H1 (cell line): ENCODE data around the gene TFCP2. TPM values are rescaled to one million over a fixed set of nuclear protein-coding genes. Genes with fewer than 3 reads are reported as not detected.

Source experiments
- CTCF ChIA-PET: fragments of 300-600 bp; sonication (Branson Sonifier 250); formaldehyde crosslinking; loops from one replicate; lab custom pipeline; 2021; ENCODE audit not compliant: partially characterized antibody; lab: Charles Lee
- POLR2A ChIA-PET: fragments of 300-600 bp; sonication (Branson Sonifier 250); formaldehyde crosslinking; loops from one replicate; lab custom pipeline; 2021; ENCODE audit warnings: inconsistent platforms; ENCODE audit not compliant: partially characterized antibody; lab: Charles Lee
- DNase-seq, 2 experiments: peaks; one replicate each; pipeline versions ENCODE4 v3.0.0 to v3.0.0-alpha.2; 2010 to 2022; ENCODE audit warnings: low spot score in 2 of 2, low read depth in 1 of 2, mixed read lengths in 1 of 2
- FAIRE-seq: peaks from 2 replicates; lab custom pipeline; 2011; peaks lifted over from hg19 to GRCh38; lab: Jason Lieb, UNC
- H2AFZ ChIP-seq: 2 replicates; pipeline ENCODE4 v1.8.1; 2012; ENCODE audit warnings: low read length, inconsistent platforms
- H2AK5ac ChIP-seq: 2 replicates; pipeline ENCODE4 v1.6.1; 2013; ENCODE audit warnings: low read depth, low read length
- H2BK120ac ChIP-seq: replicated peaks from 2 replicates; pipeline ENCODE3; 2013; ENCODE audit warnings: low read depth, low read length, inconsistent platforms
- H2BK12ac ChIP-seq: 2 replicates; pipeline ENCODE4 v1.6.1; 2013; ENCODE audit warnings: low read depth, low read length
- H2BK15ac ChIP-seq: 2 replicates; pipeline ENCODE4 v1.6.1; 2013; ENCODE audit warnings: low read length
- H2BK20ac ChIP-seq: 2 replicates; pipeline ENCODE4 v1.6.1; 2013; ENCODE audit warnings: low read length
- H2BK5ac ChIP-seq: 2 replicates; pipeline ENCODE4 v1.6.1; 2013; ENCODE audit warnings: low read depth, low read length
- H3K14ac ChIP-seq: 2 replicates; pipeline ENCODE4 v1.6.1; 2013; ENCODE audit warnings: inconsistent platforms; ENCODE audit not compliant: insufficient read length
- H3K18ac ChIP-seq: 2 replicates; pipeline ENCODE4 v1.6.1; 2013; ENCODE audit warnings: low read length; ENCODE audit errors: extremely low read depth
- H3K23ac ChIP-seq: 2 replicates; pipeline ENCODE4 v1.6.1; 2013; ENCODE audit warnings: inconsistent platforms; ENCODE audit not compliant: insufficient read length
- H3K23me2 ChIP-seq: 2 replicates; pipeline ENCODE4 v1.6.1; 2013; ENCODE audit warnings: low read depth, low read length
- H3K27ac ChIP-seq: 2 replicates; pipeline ENCODE4 v1.6.1; 2011; ENCODE audit warnings: low read depth, low read length, inconsistent platforms
- H3K27me3 ChIP-seq, 4 experiments: replicated peaks in 1 of 4; 1 replicate in 1 of 4; 2 replicates in 3 of 4; pipeline versions ENCODE4 v1.6.1 to v1.8.1; 2011 to 2013; ENCODE audit warnings: low read length in 3 of 4, mild to moderate bottlenecking in 3 of 4, inconsistent platforms in 2 of 4, mixed read lengths in 2 of 4, moderate library complexity in 1 of 4; ENCODE audit not compliant: control insufficient read depth in 3 of 4, insufficient read depth in 3 of 4; ENCODE audit errors: extremely low read depth in 1 of 4
- H3K36me3 ChIP-seq, 4 experiments: 2 replicates each; pipeline versions ENCODE4 v1.6.1 to v1.8.1; 2011 to 2013; ENCODE audit warnings: mild to moderate bottlenecking in 4 of 4, low read length in 3 of 4, moderate library complexity in 2 of 4, control low read depth in 1 of 4, inconsistent platforms in 1 of 4; ENCODE audit not compliant: insufficient read depth in 4 of 4, control insufficient read depth in 2 of 4
- H3K4ac ChIP-seq: replicated peaks from 2 replicates; pipeline ENCODE3; 2013; ENCODE audit warnings: low read length, low read depth, mixed read lengths, inconsistent platforms; ENCODE audit not compliant: insufficient read length
- H3K4me1 ChIP-seq, 4 experiments: replicated peaks in 1 of 4; 1 replicate in 1 of 4; 2 replicates in 3 of 4; pipeline versions ENCODE4 v1.6.1 to v1.8.1; 2011 to 2013; ENCODE audit warnings: low read length in 3 of 4, inconsistent platforms in 2 of 4, mixed read lengths in 1 of 4; ENCODE audit not compliant: insufficient read depth in 4 of 4, control insufficient read depth in 3 of 4
- H3K4me2 ChIP-seq, 2 experiments: 2 replicates each; pipeline versions ENCODE4 v1.6.1 to v1.8.1; 2011 to 2013; ENCODE audit warnings: low read depth in 2 of 2, low read length in 2 of 2, control low read depth in 1 of 2, inconsistent platforms in 1 of 2, mild to moderate bottlenecking in 1 of 2; ENCODE audit not compliant: insufficient read depth in 1 of 2
- H3K4me3 ChIP-seq, 4 experiments: fragments of 200-600, 300-600 bp in 1 of 4; sonication (generic), shearing (Covaris generic), sonication (Bioruptor Twin) in 1 of 4; 2 replicates each; pipeline versions ENCODE4 v1.5.1 to v1.8.1; 2011 to 2016; ENCODE audit warnings: low read length in 4 of 4, low read depth in 3 of 4, control low read depth in 2 of 4, inconsistent platforms in 2 of 4, mild to moderate bottlenecking in 2 of 4, mixed read lengths in 1 of 4, moderate library complexity in 1 of 4; ENCODE audit not compliant: insufficient read depth in 2 of 4; ENCODE audit errors: extremely low read depth in 1 of 4
- H3K56ac ChIP-seq: replicated peaks from 2 replicates; pipeline ENCODE3; 2013; ENCODE audit warnings: low read depth, mild to moderate bottlenecking, mixed read lengths, low read length, inconsistent platforms; ENCODE audit not compliant: insufficient read length
- H3K79me1 ChIP-seq: 2 replicates; pipeline ENCODE4 v1.6.1; 2013; ENCODE audit warnings: low read depth, low read length, control low read depth
- H3K79me2 ChIP-seq, 2 experiments: 2 replicates each; pipeline versions ENCODE4 v1.6.1 to v1.8.1; 2012 to 2013; ENCODE audit warnings: low read length in 2 of 2, mild to moderate bottlenecking in 2 of 2, inconsistent platforms in 1 of 2; ENCODE audit not compliant: insufficient read depth in 2 of 2, control insufficient read depth in 1 of 2
- H3K9ac ChIP-seq, 4 experiments: replicated peaks in 1 of 4; 1 replicate in 1 of 4; 2 replicates in 3 of 4; pipeline versions ENCODE4 v1.6.1 to v1.8.1; 2011 to 2013; ENCODE audit warnings: low read depth in 3 of 4, low read length in 3 of 4, control low read depth in 2 of 4, mild to moderate bottlenecking in 2 of 4, moderate library complexity in 2 of 4, inconsistent platforms in 1 of 4; ENCODE audit errors: extremely low read depth in 1 of 4
- H3K9me3 ChIP-seq, 2 experiments: 2 replicates each; pipeline versions ENCODE4 v1.6.1 to v1.8.1; 2012 to 2013; ENCODE audit warnings: mild to moderate bottlenecking in 2 of 2, moderate library complexity in 2 of 2, control low read depth in 1 of 2, inconsistent platforms in 1 of 2, low read depth in 1 of 2, low read length in 1 of 2, mixed read lengths in 1 of 2; ENCODE audit not compliant: insufficient read depth in 2 of 2
- H4K20me1 ChIP-seq, 2 experiments: replicated peaks in 1 of 2; 2 replicates each; pipeline versions ENCODE3 to v1.8.1; 2011 to 2013; ENCODE audit warnings: inconsistent platforms in 2 of 2, low read length in 2 of 2, mild to moderate bottlenecking in 1 of 2; ENCODE audit not compliant: insufficient read depth in 2 of 2, control insufficient read depth in 1 of 2
- H4K5ac ChIP-seq: 2 replicates; pipeline ENCODE4 v1.6.1; 2013; ENCODE audit warnings: low read length, low read depth, mixed read lengths, inconsistent platforms; ENCODE audit not compliant: insufficient read length
- H4K8ac ChIP-seq: 2 replicates; pipeline ENCODE4 v1.8.0; 2013; ENCODE audit warnings: mild to moderate bottlenecking, moderate library complexity, low read length, inconsistent platforms; ENCODE audit not compliant: insufficient read depth; ENCODE audit errors: extremely low read depth
- H4K91ac ChIP-seq: replicated peaks from 2 replicates; pipeline ENCODE3; 2013; ENCODE audit warnings: low read length, mixed read lengths, inconsistent platforms; ENCODE audit not compliant: insufficient read length
- BACH1 ChIP-seq: IDR thresholded peaks from 2 replicates; pipeline ENCODE4 v1.6.1; 2012; ENCODE audit warnings: low read length, improper control_type of control experiment
- CREB1 ChIP-seq: IDR thresholded peaks from 2 replicates; pipeline ENCODE4 v1.6.1; 2012; ENCODE audit warnings: inconsistent platforms
- EP300 ChIP-seq, 2 experiments: IDR thresholded peaks; 1 replicate in 1 of 2; 2 replicates in 1 of 2; pipeline ENCODE4 v1.6.1; 2011 to 2012; ENCODE audit warnings: low read depth in 2 of 2, low read length in 2 of 2, mild to moderate bottlenecking in 2 of 2, borderline replicate concordance in 1 of 2, inconsistent platforms in 1 of 2, moderate library complexity in 1 of 2
- NANOG ChIP-seq: IDR thresholded peaks from 2 replicates; pipeline ENCODE4 v1.6.1; 2011; ENCODE audit warnings: low read length, low read depth, mild to moderate bottlenecking, inconsistent platforms; ENCODE audit not compliant: insufficient read depth, poor library complexity, severe bottlenecking
- NRF1 ChIP-seq: IDR thresholded peaks from 2 replicates; pipeline ENCODE4 v1.6.1; 2011; ENCODE audit warnings: mild to moderate bottlenecking, low read depth, low read length, improper control_type of control experiment
- TBP ChIP-seq: IDR thresholded peaks from 2 replicates; pipeline ENCODE4 v1.6.1; 2011; ENCODE audit warnings: low read depth, low read length, improper control_type of control experiment
- ZNF274 ChIP-seq: IDR thresholded peaks from 2 replicates; pipeline ENCODE4 v1.7.0; 2012; ENCODE audit warnings: low read length, borderline replicate concordance; ENCODE audit errors: extremely low read depth
- WGBS, 2 experiments: shearing (Covaris generic) in 1 of 2; methylation state at CpG; one replicate each; pipeline versions ENCODE4 v1.1.6 to v1.1.7; 2013 to 2015; ENCODE audit warnings: low lambda C conversion rate in 2 of 2, mixed read lengths in 2 of 2, inconsistent platforms in 1 of 2, low coverage in 1 of 2, missing lambda C conversion rate in 1 of 2; ENCODE audit not compliant: insufficient replicate concordance in 2 of 2, insufficient coverage in 1 of 2, insufficient read length in 1 of 2; ENCODE audit errors: extremely low coverage in 1 of 2, missing lambda C conversion rate in 1 of 2; 5-methylcytosine and 5-hydroxymethylcytosine counted together
- polyA plus RNA-seq, 7 experiments: library from polyadenylated mRNA; depleted of rRNA in 3 of 7; stranded (reverse) in 5 of 7; unstranded in 2 of 7; fragments of >200 nt in 5 of 7; fragments of 200-250 nt in 2 of 7; gene quantifications; 1 replicate in 5 of 7; 2 replicates in 1 of 7; 4 replicates in 1 of 7; pipeline versions ENCODE4 v1.2.1 to v1.2.3, GENCODE V29; 2011 to 2013; ENCODE audit warnings: missing spikeins in 2 of 7, mixed read lengths in 2 of 7
- total RNA-seq: library from RNA; stranded (reverse); fragmentation: NEBNext Ultra II Directional; extraction: Animal tissue kit (Norgen Biotek cat#: 25700); gene quantifications from 2 replicates; pipeline ENCODE4 v1.2.1, GENCODE V29; 2021

Gene TFCP2
- total and polyA plus RNA-seq, 2 of the 8 experiments (the other 6 are each of a cell fraction or from before 2014, with no cell fraction given), result 19.8 to 49.2 TPM

GRCh38 chr12:51214895-51215294, 42.0 kb upstream of the TFCP2 start:
- Histone ChIP-seq H2AFZ (no peak overlapping the region), H3K4me1 (peaks cover 0 to 10% (median 7%) of the 10 kb centered on the region in 4 experiments; a peak in 5 of 7 replicates), H4K91ac (no peak overlapping the region), H3K23ac (no peak overlapping the region), H3K4ac (no peak overlapping the region), H2BK20ac (no peak overlapping the region), H4K5ac (no peak overlapping the region), H3K9ac (no peak overlapping the region), H3K23me2 (peaks cover 10% of the 10 kb centered on the region; the same call in 1 of the 2 replicates), H3K4me3 (no peak overlapping the region), H4K20me1 (no peaks in the 10 kb centered on the region), H3K56ac (no peak overlapping the region), H3K18ac (no peak overlapping the region), H2BK12ac (no peak overlapping the region), H2BK15ac (no peak overlapping the region), H2AK5ac (no peak overlapping the region), H3K4me2 (no peak overlapping the region), H3K79me1 (no peaks in the 10 kb centered on the region; the same call in 1 of the 2 replicates), H3K27me3 (no peaks in the 10 kb centered on the region), H3K9me3 (no peaks in the 10 kb centered on the region), H4K8ac (no peak overlapping the region), H2BK5ac (no peak overlapping the region), H2BK120ac (no peak overlapping the region), H3K36me3 (no peaks in the 10 kb centered on the region), H3K79me2 (peaks cover 0 to 2% of the 10 kb centered on the region in 2 experiments; a peak in 1 of 4 replicates), H3K14ac (no peak overlapping the region), H3K27ac (no peak overlapping the region)
- WGBS, 2 experiments, result 97% methylated on average over 5 of the region's 5 CpGs; no CpG with 5 or more reads in 1 of the 2 experiments
- DNase-seq, result no peak
- ChIA-PET POLR2A (interaction anchor here (0.6 to 2.2 kb wide), 3 partner anchors 25 to 132 kb away, joined by 3 to 6 read pairs (median 3); partner anchors contain the start of gene CSRNP2), CTCF (interaction anchor here (0.6 to 1.4 kb wide), 4 partner anchors 15 to 56 kb away, joined by 3 to 4 read pairs (median 4); no protein-coding TSS in a partner anchor)
- FAIRE-seq, result no peak
- TF ChIP-seq TBP (no peak), ZNF274 (no peak), CREB1 (no peak), NRF1 (no peak), EP300 (IDR thresholded peaks at IDR 0.05; ENCODE audit: borderline replicate concordance in 1 of 2, low read depth in 2 of 2, low read length in 2 of 2) (no peak), BACH1 (no peak), NANOG (no peak)
